Measurements from ENCODE around the gene L3HYPDH.
"Not testable (repeated sequence)": the region's sequence is repeated elsewhere in the genome, so short reads cannot be mapped to it uniquely, and the experiment has no call there.

The L3HYPDH gene

GRCh38 chr14:59478540-59478939 is 5.7 kb downstream of the L3HYPDH start:
- DNase-seq (ENCODE audit: low read depth): no peak

GRCh38 chr14:59475709-59476108 is 8.5 kb downstream of the L3HYPDH start:
- no peak for DNase-seq (ENCODE audit: low read depth)

- DNase-seq (ENCODE audit: low read depth): no peak
These were observed 10.0 kb downstream of the L3HYPDH start for GRCh38 chr14:59474172-59474571.

- peak; percentile 8 for DNase-seq (ENCODE audit: low read depth)
These were observed 18.7 kb downstream of the L3HYPDH start, which contains the start of gene GPR135 for GRCh38 chr14:59465316-59466135. GPR135 (minus strand) TSS chr14:59465380; CDS start chr14:59465226, 154 bp downstream.

GRCh38 chr14:59464486-59465315 is 19.5 kb downstream of the L3HYPDH start:
- DNase-seq (ENCODE audit: low read depth): peak; percentile 45

- DNase-seq (ENCODE audit: low read depth): no peak
These were observed 20.3 kb downstream of the L3HYPDH start for GRCh38 chr14:59463787-59464485.

GRCh38 chr14:59461891-59462290 is 22.3 kb downstream of the L3HYPDH start:
- no peak for DNase-seq (ENCODE audit: low read depth)

- no peak for DNase-seq (ENCODE audit: low read depth)
These were observed 23.8 kb downstream of the L3HYPDH start for GRCh38 chr14:59460378-59460777.

- no peak for DNase-seq (ENCODE audit: low read depth)
These were observed 25.7 kb downstream of the L3HYPDH start for GRCh38 chr14:59458486-59458885.

- peak; percentile 83 for DNase-seq (ENCODE audit: low read depth)
These were observed 28.8 kb downstream of the L3HYPDH start for GRCh38 chr14:59455411-59455810.

GRCh38 chr14:59454139-59454538 is 30.1 kb downstream of the L3HYPDH start:
- DNase-seq (ENCODE audit: low read depth): peak; percentile 94

- no peak for DNase-seq (ENCODE audit: low read depth)
These were observed 32.4 kb downstream of the L3HYPDH start for GRCh38 chr14:59451849-59452248.

- DNase-seq (ENCODE audit: low read depth): no peak
These were observed 33.5 kb downstream of the L3HYPDH start for GRCh38 chr14:59450716-59451115.

- DNase-seq (ENCODE audit: low read depth): not testable (repeated sequence)
These were observed 35.5 kb downstream of the L3HYPDH start for GRCh38 chr14:59448673-59449072.

- peak; percentile 80 for DNase-seq (ENCODE audit: low read depth)
These were observed 44.8 kb downstream of the L3HYPDH start for GRCh38 chr14:59439256-59439965.

GRCh38 chr14:59438195-59438647 is 46.0 kb downstream of the L3HYPDH start:
- peak; percentile 72 for DNase-seq (ENCODE audit: low read depth)

GRCh38 chr14:59435987-59436386 is 48.2 kb downstream of the L3HYPDH start:
- no peak for DNase-seq (ENCODE audit: low read depth)

GRCh38 chr14:59435101-59435500 is 49.1 kb downstream of the L3HYPDH start:
- DNase-seq (ENCODE audit: low read depth): no peak

- no peak for DNase-seq (ENCODE audit: low read depth)
These were observed 54.4 kb downstream of the L3HYPDH start for GRCh38 chr14:59429790-59430189.

GRCh38 chr14:59428581-59429012 is 55.6 kb downstream of the L3HYPDH start:
- peak; percentile 42 for DNase-seq (ENCODE audit: low read depth)
